HG02840 (cell line): ENCODE measurements around the gene FFAR4.

ENCODE experiments used
- ATAC-seq: cut with Tn5 transposase; IDR thresholded peaks from one replicate; pipeline ENCODE4 v1.9.1; 2021; ENCODE audit warnings: mild to moderate bottlenecking, moderate library complexity, moderate number of reproducible peaks; ENCODE audit not compliant: unreplicated experiment, low FRiP score

The FFAR4 gene

GRCh38 chr10:93598157-93598556, 31.7 kb downstream of the FFAR4 start:
- ATAC-seq: no peak

GRCh38 chr10:93599335-93599734, 32.9 kb downstream of the FFAR4 start:
- no peak for ATAC-seq

GRCh38 chr10:93599778-93600177, 33.3 kb downstream of the FFAR4 start:
- ATAC-seq: no peak

- ATAC-seq: no peak
Observed at GRCh38 chr10:93600446-93601145, 34.1 kb downstream of the FFAR4 start.

- no peak for ATAC-seq
Observed at GRCh38 chr10:93601146-93601773, 34.8 kb downstream of the FFAR4 start, which contains the start of gene RBP4. RBP4 (minus strand) TSS chr10:93601235; CDS start chr10:93601028, 207 bp downstream.

- ATAC-seq: no peak
Observed at GRCh38 chr10:93601774-93602162, 35.3 kb downstream of the FFAR4 start.

- no peak for ATAC-seq
Observed at GRCh38 chr10:93603023-93603422, 36.6 kb downstream of the FFAR4 start.

- no peak for ATAC-seq
Observed at GRCh38 chr10:93604146-93604545, 37.7 kb downstream of the FFAR4 start.

GRCh38 chr10:93608421-93608820, 42.0 kb downstream of the FFAR4 start:
- no peak for ATAC-seq

GRCh38 chr10:93612311-93612710, 45.8 kb downstream of the FFAR4 start, which contains the start of gene PDE6C:
PDE6C (plus strand) TSS chr10:93612537; CDS start chr10:93612726, 189 bp downstream.
- ATAC-seq: no peak

- no peak for ATAC-seq
Observed at GRCh38 chr10:93613126-93613525, 46.7 kb downstream of the FFAR4 start.

- no peak for ATAC-seq
Observed at GRCh38 chr10:93614101-93614825, 47.8 kb downstream of the FFAR4 start.

- no peak for ATAC-seq
Observed at GRCh38 chr10:93615576-93616235, 49.2 kb downstream of the FFAR4 start.

GRCh38 chr10:93620925-93621324, 54.5 kb downstream of the FFAR4 start:
- ATAC-seq: no peak

GRCh38 chr10:93622942-93623341, 56.5 kb downstream of the FFAR4 start:
- ATAC-seq: no peak

GRCh38 chr10:93628858-93629257, 62.4 kb downstream of the FFAR4 start:
- ATAC-seq: no peak

- ATAC-seq: no peak
Observed at GRCh38 chr10:93629647-93630305, 63.3 kb downstream of the FFAR4 start.

GRCh38 chr10:93630625-93631557, 64.4 kb downstream of the FFAR4 start:
- no peak for ATAC-seq
